GM13976 (cell line): ENCODE results near the gene MAD1L1.

Source experiments
- DNase-seq: peaks from one replicate; pipeline ENCODE4 v3.0.0; 2012; ENCODE audit warnings: low spot score
- CTCF ChIP-seq: IDR thresholded peaks from 2 replicates; pipeline ENCODE4 v1.5.1; 2012; ENCODE audit warnings: borderline replicate concordance, mild to moderate bottlenecking; ENCODE audit not compliant: insufficient read depth; ENCODE audit errors: extremely low read depth, missing control alignments, control extremely low read depth
- in situ Hi-C: fragments of 300-500 bp; cut with MboI; formaldehyde crosslinking; loops from one replicate; pipeline ENCODE4 v1.12.0; 2022; ENCODE audit warnings: low sequenced_read_pairs, mixed read lengths, inconsistent platforms; ENCODE audit not compliant: unreplicated experiment

Gene MAD1L1

GRCh38 chr7:2260820-2261219 is 28.1 kb upstream of the MAD1L1 start:
- no peak for DNase-seq
- TF ChIP-seq CTCF = no peak
- in situ Hi-C loops = no loop called here

GRCh38 chr7:2259480-2259879 is 26.7 kb upstream of the MAD1L1 start:
- in situ Hi-C loops = no loop called here
- DNase-seq = no peak
- TF ChIP-seq CTCF = no peak

- in situ Hi-C loops = no loop called here
- DNase-seq = peak; percentile 90
- TF ChIP-seq CTCF = no peak
Observed at GRCh38 chr7:2258661-2259365, 26.1 kb upstream of the MAD1L1 start.

GRCh38 chr7:2257651-2258050 is 24.9 kb upstream of the MAD1L1 start:
- in situ Hi-C loops = no loop called here
- no peak for DNase-seq
- no peak for TF ChIP-seq CTCF

GRCh38 chr7:2257046-2257551 is 24.4 kb upstream of the MAD1L1 start:
- no peak for TF ChIP-seq CTCF
- in situ Hi-C loops = no loop called here
- no peak for DNase-seq

GRCh38 chr7:2256306-2257045 is 23.7 kb upstream of the MAD1L1 start:
- no peak for TF ChIP-seq CTCF
- in situ Hi-C loops = no loop called here
- no peak for DNase-seq
